CD4-positive, alpha-beta T cell treated with Interleukin-6 for 4 hours (primary cell): Measurements from ENCODE around the gene KDM8.
"Not testable (repeated sequence)": the region's sequence is repeated elsewhere in the genome, so short reads cannot be mapped to it uniquely, and the experiment has no call there.

Source experiments
- DNase-seq: peaks from one replicate; pipeline ENCODE4 v3.0.0-alpha.2; 2020; ENCODE audit warnings: mixed read lengths

Gene KDM8

DNA sequence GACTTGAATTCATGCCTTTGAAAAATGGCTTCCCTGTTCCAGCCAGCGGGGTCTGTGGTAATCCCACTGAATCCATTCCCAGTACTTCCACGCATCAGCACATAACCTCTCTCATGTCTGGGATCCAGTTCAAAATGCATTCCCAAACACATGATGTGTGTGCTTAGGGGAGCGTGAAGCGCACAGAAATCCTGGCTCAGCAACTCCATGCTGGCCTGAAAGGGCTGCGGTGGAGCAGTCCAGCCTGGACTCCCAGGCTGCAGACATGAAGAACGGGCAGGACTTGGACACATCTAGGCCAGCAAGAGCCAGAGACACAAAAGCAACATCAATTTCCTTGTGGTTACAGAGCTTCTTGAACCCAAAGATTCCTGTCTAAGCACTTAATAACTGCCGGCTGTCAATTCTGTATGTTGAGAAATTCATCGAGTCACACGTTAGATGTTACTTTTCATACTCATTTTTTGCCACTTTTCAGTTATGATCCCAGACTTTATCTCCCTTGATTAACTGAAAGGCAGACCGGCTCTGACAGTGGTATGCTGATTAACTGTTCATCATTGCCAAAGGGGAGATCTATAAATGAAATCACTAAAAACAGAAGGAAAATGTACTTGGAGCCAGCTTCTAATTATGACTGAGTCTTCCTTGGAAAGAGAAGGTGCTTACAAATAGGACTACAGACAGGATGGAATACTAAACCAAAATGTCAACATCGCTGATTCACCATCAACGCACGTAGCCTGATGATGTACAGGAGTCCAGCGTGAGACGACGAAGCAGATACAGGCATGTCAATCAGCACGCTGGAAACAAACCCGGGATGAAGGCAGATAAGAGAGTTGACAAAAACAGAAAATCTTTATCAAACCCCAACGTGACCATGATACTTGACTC, 42.2 kb downstream of the KDM8 start:
- DNase-seq, result peak; percentile 36

GRCh38 chr16:27246439-27246838, 43.1 kb downstream of the KDM8 start:
- DNase-seq, result no peak

DNA sequence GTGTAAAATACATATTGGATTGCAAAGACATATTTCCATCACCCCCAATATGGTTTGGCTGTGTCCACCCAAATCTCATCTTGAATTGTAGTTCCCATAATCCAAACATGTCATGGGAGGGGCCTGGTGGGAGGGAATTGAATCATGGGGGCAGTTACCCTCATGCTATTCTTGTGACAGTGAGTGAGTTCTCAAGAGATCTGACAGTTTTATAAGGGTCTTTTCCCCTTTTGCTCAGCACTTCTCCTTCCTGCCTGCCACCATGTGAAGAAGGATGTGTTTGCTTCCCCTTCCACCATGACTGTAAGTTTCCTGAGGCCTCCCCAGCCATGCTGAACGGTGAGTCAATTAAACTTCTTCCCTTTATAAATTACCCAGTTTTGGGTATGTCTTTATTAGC, 43.8 kb downstream of the KDM8 start:
- not testable (repeated sequence) for DNase-seq

DNA sequence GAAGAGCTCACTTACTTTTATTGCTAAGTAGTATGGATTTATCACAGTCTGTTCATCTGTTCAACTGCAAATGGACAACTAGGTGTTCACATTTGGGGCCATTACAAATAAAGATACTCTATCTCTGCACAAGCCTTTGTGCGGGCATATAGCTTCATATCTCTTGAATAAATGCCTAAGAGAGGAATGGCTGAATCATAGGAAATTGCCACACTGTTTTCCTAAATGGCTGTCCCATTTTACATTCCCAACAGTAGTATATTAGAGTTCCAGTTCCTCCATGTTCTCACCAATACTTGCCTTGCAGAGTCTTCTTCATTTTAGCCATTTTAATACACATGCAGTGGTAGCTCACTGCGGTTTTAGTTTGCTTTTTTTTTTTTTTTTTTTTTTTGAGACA, 44.7 kb downstream of the KDM8 start:
- DNase-seq, result no peak

- DNase-seq, result not testable (repeated sequence)
Measured at GRCh38 chr16:27248886-27249285, 45.6 kb downstream of the KDM8 start.

DNA sequence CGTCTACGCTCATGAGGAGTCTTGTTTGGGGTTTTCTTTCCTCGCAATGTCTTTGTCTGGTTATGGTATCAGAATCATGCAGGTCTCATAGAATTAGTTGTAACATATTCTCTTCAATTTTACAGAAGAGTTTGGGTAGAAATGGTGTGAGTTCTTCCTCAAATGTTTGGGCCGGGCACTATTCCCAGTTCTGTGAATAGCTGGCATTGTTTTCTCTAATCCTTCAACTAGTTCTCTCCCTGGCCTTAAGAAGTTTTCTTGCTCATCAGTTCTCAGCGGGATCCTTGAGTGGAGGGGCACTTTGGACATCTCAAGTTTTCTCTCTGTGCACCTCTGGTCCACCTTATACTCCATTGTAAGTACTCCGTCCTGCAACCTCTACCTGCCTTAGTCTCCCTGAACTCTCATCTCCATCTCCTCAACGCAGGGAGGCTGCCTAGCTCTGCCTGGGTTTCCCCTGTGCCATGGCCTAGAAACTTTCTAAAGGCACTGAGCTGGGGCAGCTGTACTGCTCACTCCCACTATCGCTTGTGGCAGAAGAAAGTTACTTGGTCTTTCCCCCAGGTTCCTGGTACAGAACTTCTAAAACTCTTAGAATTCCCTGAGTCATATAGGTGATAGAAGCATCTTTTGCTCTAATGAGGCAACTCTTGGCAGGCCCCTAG, 48.3 kb downstream of the KDM8 start:
- no peak for DNase-seq

GRCh38 chr16:27252206-27252585, 48.9 kb downstream of the KDM8 start:
- DNase-seq, result no peak

DNA sequence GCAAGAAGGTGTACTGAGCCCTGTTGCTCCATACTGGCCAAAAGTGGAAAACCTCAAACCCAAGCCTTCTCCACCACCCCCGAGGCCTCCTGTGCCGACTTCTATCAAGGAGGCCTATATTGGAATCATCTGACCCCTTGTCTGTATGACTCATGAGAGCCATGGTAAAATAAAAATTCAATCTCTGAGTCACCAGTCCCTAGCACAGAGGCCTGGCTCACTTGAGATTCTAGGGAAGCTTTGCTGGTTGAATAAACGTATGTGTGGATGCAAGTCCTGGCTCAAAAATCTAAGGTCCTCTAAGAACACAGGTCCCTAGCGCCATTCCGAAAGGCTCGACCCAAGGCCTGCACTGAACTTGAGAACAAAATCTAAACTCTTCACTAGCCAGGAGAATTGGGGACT, 50.2 kb downstream of the KDM8 start:
- DNase-seq, result no peak

DNA sequence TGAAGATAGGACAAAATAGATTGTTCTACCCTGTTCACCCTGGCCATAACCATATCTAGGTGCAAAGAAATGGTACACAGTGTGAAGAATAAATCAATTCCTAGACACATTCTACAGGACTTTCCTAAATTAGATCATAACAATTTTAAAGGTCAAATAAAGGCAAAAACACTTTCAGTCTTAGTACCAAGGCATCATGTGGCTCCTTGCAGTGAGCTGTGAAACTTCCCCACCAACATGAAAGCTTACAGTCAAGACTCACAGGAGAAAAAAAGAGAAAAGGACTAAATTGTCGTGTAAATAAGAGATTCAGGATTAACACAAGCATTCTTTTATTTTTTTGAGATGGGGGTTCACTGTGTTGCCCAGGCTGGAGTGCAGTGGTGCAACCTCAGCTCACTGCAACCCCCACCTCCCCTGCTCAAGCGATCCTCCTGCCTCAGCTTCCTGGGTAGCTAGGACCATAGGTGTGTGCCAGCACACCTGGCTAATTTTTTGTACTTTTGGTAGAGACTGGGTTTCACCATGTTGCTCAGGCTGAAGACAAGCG, 51.0 kb downstream of the KDM8 start:
- no peak for DNase-seq

DNA sequence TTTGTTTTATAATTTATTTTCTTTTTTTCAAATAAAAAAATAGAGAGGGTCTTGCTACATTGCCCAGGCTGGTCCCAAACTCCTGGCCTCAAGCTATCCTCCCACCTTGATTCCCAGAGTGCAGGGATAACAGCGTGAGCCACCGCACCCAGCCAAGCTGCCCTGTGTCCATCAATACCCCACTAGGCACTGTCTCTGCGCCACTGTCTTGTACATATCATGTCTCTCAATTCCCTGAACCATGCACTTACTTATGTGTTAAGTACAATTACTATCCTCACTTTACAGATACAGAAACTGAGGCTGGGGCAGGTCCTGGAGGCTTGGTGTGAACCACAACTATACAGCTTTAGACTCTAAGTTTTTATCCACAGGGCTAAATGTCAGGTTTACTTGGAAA, 53.5 kb downstream of the KDM8 start:
- no peak for DNase-seq

DNA sequence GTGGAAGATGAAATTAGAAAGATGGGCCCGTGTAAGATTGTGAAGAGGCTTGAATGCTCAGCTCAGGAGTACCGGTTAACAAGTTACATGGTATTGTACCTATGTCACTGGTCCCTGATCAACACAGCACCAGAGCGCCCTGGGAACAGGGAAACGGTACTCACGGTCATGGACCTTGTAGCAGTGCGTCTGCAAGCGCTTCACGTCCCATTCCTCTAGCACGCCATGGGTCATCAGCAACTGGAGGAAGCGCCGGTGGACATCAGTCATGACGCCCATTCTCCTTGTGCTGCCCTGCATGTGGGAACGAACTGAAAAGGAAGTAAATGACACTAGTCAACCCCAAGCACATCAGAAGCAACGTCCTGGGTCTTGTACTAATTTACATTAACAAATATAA, 53.9 kb downstream of the KDM8 start:
- DNase-seq, result no peak

GRCh38 chr16:27258241-27258734, 55.0 kb downstream of the KDM8 start:
- peak; percentile 29 for DNase-seq

- DNase-seq, result no peak
Measured at GRCh38 chr16:27259710-27260109, 56.4 kb downstream of the KDM8 start.

GRCh38 chr16:27262904-27263423, 59.6 kb downstream of the KDM8 start:
- DNase-seq, result not testable (repeated sequence)

GRCh38 chr16:27264151-27264550, 60.8 kb downstream of the KDM8 start:
- no peak for DNase-seq

DNA sequence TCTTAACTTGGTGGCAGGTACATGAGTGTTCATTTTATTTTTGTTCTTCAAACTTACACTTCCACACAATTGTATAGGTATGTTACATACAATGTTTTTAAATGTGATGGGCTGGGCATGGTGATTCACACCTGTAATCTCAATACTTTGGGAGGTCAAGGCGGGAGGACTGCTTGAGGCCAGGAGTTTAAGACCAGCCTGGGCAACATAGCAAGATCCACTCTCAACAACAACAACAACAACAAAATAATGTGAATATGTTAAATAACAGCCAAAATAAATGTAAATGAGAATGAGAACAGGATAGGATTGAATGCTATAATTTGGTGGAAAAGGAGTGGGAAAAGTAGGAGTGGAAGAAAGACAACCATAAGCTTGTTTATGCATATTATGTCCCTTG, 62.7 kb downstream of the KDM8 start:
- no peak for DNase-seq

- DNase-seq, result no peak
Measured at GRCh38 chr16:27267037-27267677, 63.8 kb downstream of the KDM8 start.

GRCh38 chr16:27268376-27269299, 65.3 kb downstream of the KDM8 start, which contains the start of gene NSMCE1:
NSMCE1 (minus strand) TSS chr16:27268772; CDS start chr16:27257570, 11,202 bp downstream.
- DNase-seq, result peak; percentile 98

GRCh38 chr16:27269300-27270150, 66.2 kb downstream of the KDM8 start:
- DNase-seq, result no peak

GRCh38 chr16:27270349-27270748, 67.0 kb downstream of the KDM8 start:
- no peak for DNase-seq
